NT2/D1 (cell line): ENCODE data around the gene ELOVL3.

ENCODE experiments used
- DNase-seq: peaks from one replicate; pipeline ENCODE4 v3.0.0-alpha.2; 2011; ENCODE audit warnings: low read depth, low spot score
- H3K27me3 ChIP-seq: 2 replicates; pipeline ENCODE4 v1.6.0; 2011; ENCODE audit warnings: mild to moderate bottlenecking; ENCODE audit not compliant: insufficient read length, insufficient read depth
- H3K36me3 ChIP-seq: 2 replicates; pipeline ENCODE4 v1.6.1; 2011; ENCODE audit warnings: mild to moderate bottlenecking, low read length, mixed read lengths; ENCODE audit not compliant: insufficient read depth, insufficient read length
- H3K4me1 ChIP-seq: 2 replicates; pipeline ENCODE4 v1.5.1; 2011; ENCODE audit not compliant: insufficient read depth, insufficient read length
- H3K4me3 ChIP-seq: 2 replicates; pipeline ENCODE4 v1.5.1; 2011; ENCODE audit warnings: low read depth; ENCODE audit not compliant: insufficient read length
- H3K9ac ChIP-seq: 2 replicates; pipeline ENCODE4 v1.6.0; 2011; ENCODE audit warnings: low read depth; ENCODE audit not compliant: insufficient read length
- H3K9me3 ChIP-seq: 2 replicates; pipeline ENCODE4 v1.5.1; 2011; ENCODE audit warnings: mild to moderate bottlenecking, low read length; ENCODE audit not compliant: insufficient read depth
- YY1 ChIP-seq: IDR thresholded peaks from 2 replicates; pipeline ENCODE4 v1.6.1; 2011; ENCODE audit not compliant: insufficient read length, insufficient read depth
- ZNF274 ChIP-seq: IDR thresholded peaks from 2 replicates; pipeline ENCODE4 v1.6.1; 2011; ENCODE audit warnings: mild to moderate bottlenecking, low read depth, low read length

ELOVL3 gene

GRCh38 chr10:102279104-102279503 is 53.0 kb downstream of the ELOVL3 start:
- peaks cover 8% of the 10 kb centered on the region for H3K36me3 ChIP-seq
- TF ChIP-seq YY1, result no peak
- no peak for TF ChIP-seq ZNF274
- no peaks in the 10 kb centered on the region for H3K27me3 ChIP-seq

More at GRCh38 chr10:102279104-102279503, 53.0 kb downstream of the ELOVL3 start:
- Histone ChIP-seq H3K4me1 (no peaks in the 10 kb centered on the region), H3K4me3 (no peak overlapping the region), H3K9ac (no peak overlapping the region), H3K9me3 (no peaks in the 10 kb centered on the region)
- no peak for DNase-seq
